Measurements from ENCODE around the gene PLXNC1.

Gene PLXNC1

GRCh38 chr12:94340573-94340972 lies 192.2 kb downstream of the PLXNC1 start:
- no peak for DNase-seq (ENCODE audit: low read depth, low spot score)

GRCh38 chr12:94353130-94353529 lies 204.8 kb downstream of the PLXNC1 start:
- no peak for DNase-seq (ENCODE audit: low read depth, low spot score)

Data from brain pericyte (primary cell).